Measurements from ENCODE around the gene CHN2. TPM values are rescaled to one million over a fixed set of nuclear protein-coding genes. Genes with fewer than 3 reads are reported as not detected.

The CHN2 gene
- total RNA-seq, 6 experiments from 2014 or later, result not detected

- no peak for TF ChIP-seq CTCF (IDR thresholded peaks at IDR 0.05)
- Mint-ChIP-seq H3K36me3 (ENCODE audit: low read depth) (no peaks in the 10 kb centered on the region; the same call in 1 of the 2 replicates), H3K27me3 (ENCODE audit: insufficient read depth) (peaks cover 6% of the 10 kb centered on the region; the same call in 1 of the 2 replicates), H3K9me3 (no peaks in the 10 kb centered on the region; the same call in 1 of the 2 replicates), H3K27ac (no peak overlapping the region), H3K4me3 (no peak overlapping the region), H3K4me1 (ENCODE audit: low read depth) (no peaks in the 10 kb centered on the region)
- DNase-seq, result no peak
These were observed 55.3 kb downstream of the CHN2 start for GRCh38 chr7:29249860-29250259.

GRCh38 chr7:29253225-29253624 lies 58.6 kb downstream of the CHN2 start:
- DNase-seq, result no peak
- TF ChIP-seq CTCF (IDR thresholded peaks at IDR 0.05), result no peak
- Mint-ChIP-seq H3K4me3 (no peak overlapping the region), H3K27me3 (ENCODE audit: insufficient read depth) (peaks cover 5% of the 10 kb centered on the region; the same call in 1 of the 2 replicates), H3K27ac (no peak overlapping the region), H3K9me3 (no peaks in the 10 kb centered on the region; the same call in 1 of the 2 replicates), H3K4me1 (ENCODE audit: low read depth) (no peaks in the 10 kb centered on the region), H3K36me3 (ENCODE audit: low read depth) (no peaks in the 10 kb centered on the region; the same call in 1 of the 2 replicates)

GRCh38 chr7:29254591-29254990 lies 60.0 kb downstream of the CHN2 start:
- Mint-ChIP-seq H3K9me3 (no peaks in the 10 kb centered on the region; the same call in 1 of the 2 replicates), H3K4me1 (ENCODE audit: low read depth) (no peaks in the 10 kb centered on the region), H3K27ac (no peak overlapping the region), H3K27me3 (ENCODE audit: insufficient read depth) (no peaks in the 10 kb centered on the region; the same call in 1 of the 2 replicates), H3K36me3 (ENCODE audit: low read depth) (no peaks in the 10 kb centered on the region; the same call in 1 of the 2 replicates), H3K4me3 (no peak overlapping the region)
- TF ChIP-seq CTCF (IDR thresholded peaks at IDR 0.05), result no peak
- no peak for DNase-seq

- Mint-ChIP-seq H3K27ac (no peak overlapping the region), H3K36me3 (ENCODE audit: low read depth) (no peaks in the 10 kb centered on the region; the same call in 1 of the 2 replicates), H3K9me3 (no peaks in the 10 kb centered on the region; the same call in 1 of the 2 replicates), H3K4me1 (ENCODE audit: low read depth) (no peaks in the 10 kb centered on the region), H3K27me3 (ENCODE audit: insufficient read depth) (no peaks in the 10 kb centered on the region; the same call in 1 of the 2 replicates), H3K4me3 (no peak overlapping the region)
- no peak for TF ChIP-seq CTCF (IDR thresholded peaks at IDR 0.05)
- no peak for DNase-seq
These were observed 60.8 kb downstream of the CHN2 start for GRCh38 chr7:29255199-29255878.

- Mint-ChIP-seq H3K9me3 (no peaks in the 10 kb centered on the region; the same call in 1 of the 2 replicates), H3K4me3 (no peak overlapping the region), H3K27me3 (ENCODE audit: insufficient read depth) (no peaks in the 10 kb centered on the region; the same call in 1 of the 2 replicates), H3K36me3 (ENCODE audit: low read depth) (no peaks in the 10 kb centered on the region; the same call in 1 of the 2 replicates), H3K27ac (no peak overlapping the region), H3K4me1 (ENCODE audit: low read depth) (no peaks in the 10 kb centered on the region)
- no peak for TF ChIP-seq CTCF (IDR thresholded peaks at IDR 0.05)
- DNase-seq, result no peak
These were observed 61.5 kb downstream of the CHN2 start for GRCh38 chr7:29255906-29256692.

Measured in HFFc6 (cell line).